H9 (cell line): ENCODE results near the gene EPB41L4A. TPM values are rescaled to one million over a fixed set of nuclear protein-coding genes. Genes with fewer than 3 reads are reported as not detected.

Experiments
- DNase-seq: peaks from one replicate; pipeline ENCODE4 v3.0.0-alpha.2; 2017
- H2AFZ ChIP-seq: one replicate; pipeline ENCODE4 v1.6.1; 2013; ENCODE audit warnings: mild to moderate bottlenecking, low read length, control low read depth, moderate library complexity
- H2AK5ac ChIP-seq: 2 replicates; pipeline ENCODE4 v1.6.1; 2013; ENCODE audit warnings: low read length, control low read depth, mixed read lengths; ENCODE audit not compliant: insufficient read length
- H2BK120ac ChIP-seq: one replicate; pipeline ENCODE4 v1.6.1; 2013; ENCODE audit warnings: low read depth, mild to moderate bottlenecking, low read length, control low read depth, inconsistent platforms; ENCODE audit not compliant: poor library complexity, severe bottlenecking
- H2BK12ac ChIP-seq: 2 replicates; pipeline ENCODE4 v1.6.1; 2013; ENCODE audit warnings: low read length, control low read depth, mixed read lengths, low read depth; ENCODE audit not compliant: insufficient read length
- H2BK15ac ChIP-seq: 2 replicates; pipeline ENCODE4 v1.6.1; 2013; ENCODE audit warnings: low read depth, low read length, control low read depth
- H2BK20ac ChIP-seq: one replicate; pipeline ENCODE4 v1.6.1; 2013; ENCODE audit warnings: low read depth, mild to moderate bottlenecking, low read length, control low read depth, inconsistent platforms; ENCODE audit not compliant: poor library complexity, severe bottlenecking
- H2BK5ac ChIP-seq: 2 replicates; pipeline ENCODE4 v1.6.1; 2013; ENCODE audit warnings: low read length, control low read depth, mixed read lengths; ENCODE audit not compliant: insufficient read length
- H3K14ac ChIP-seq: 2 replicates; pipeline ENCODE4 v1.6.1; 2013; ENCODE audit warnings: low read length, control low read depth; ENCODE audit not compliant: insufficient read depth
- H3K18ac ChIP-seq: 2 replicates; pipeline ENCODE4 v1.6.1; 2013; ENCODE audit warnings: low read depth, mild to moderate bottlenecking, mixed read lengths, low read length, control low read depth; ENCODE audit not compliant: insufficient read length
- H3K23ac ChIP-seq: 2 replicates; pipeline ENCODE4 v1.6.1; 2013; ENCODE audit warnings: low read length, control low read depth, mixed read lengths, low read depth; ENCODE audit not compliant: insufficient read length
- H3K23me2 ChIP-seq: 2 replicates; pipeline ENCODE4 v1.6.1; 2013; ENCODE audit warnings: low read depth, mild to moderate bottlenecking, mixed read lengths, low read length, control low read depth; ENCODE audit not compliant: insufficient read length, poor library complexity, severe bottlenecking
- H3K27ac ChIP-seq: 2 replicates; pipeline ENCODE4 v1.5.1; 2013; ENCODE audit warnings: low read length, control low read depth, mixed read lengths, low read depth; ENCODE audit not compliant: insufficient read length
- H3K27me3 ChIP-seq: 2 replicates; pipeline ENCODE4 v1.6.1; 2013; ENCODE audit warnings: low read length, control low read depth, inconsistent platforms; ENCODE audit not compliant: insufficient read depth
- H3K4ac ChIP-seq: 2 replicates; pipeline ENCODE4 v1.6.1; 2013; ENCODE audit warnings: low read depth, mild to moderate bottlenecking, control low read depth, inconsistent platforms, low read length, moderate library complexity
- H3K4me1 ChIP-seq: 2 replicates; pipeline ENCODE4 v1.6.1; 2013; ENCODE audit warnings: low read length, control low read depth, inconsistent platforms; ENCODE audit not compliant: insufficient read depth
- H3K4me2 ChIP-seq: 2 replicates; pipeline ENCODE4 v1.6.1; 2013; ENCODE audit warnings: low read length, control low read depth, mixed read lengths; ENCODE audit not compliant: insufficient read length, insufficient read depth
- H3K56ac ChIP-seq: 2 replicates; pipeline ENCODE4 v1.6.1; 2013; ENCODE audit warnings: low read depth, mild to moderate bottlenecking, mixed read lengths, low read length, control low read depth; ENCODE audit not compliant: insufficient read length
- H3K79me1 ChIP-seq: 2 replicates; pipeline ENCODE4 v1.6.1; 2013; ENCODE audit warnings: low read depth, mild to moderate bottlenecking, moderate library complexity, low read length, control low read depth, inconsistent platforms; ENCODE audit not compliant: insufficient read depth, poor library complexity, severe bottlenecking
- H3K79me2 ChIP-seq: 2 replicates; pipeline ENCODE4 v1.6.1; 2013; ENCODE audit warnings: low read length, control low read depth, inconsistent platforms; ENCODE audit not compliant: insufficient read depth
- H3K9ac ChIP-seq: 2 replicates; pipeline ENCODE4 v1.6.1; 2013; ENCODE audit warnings: low read length, control low read depth, mixed read lengths; ENCODE audit not compliant: insufficient read length; ENCODE audit errors: extremely low read depth
- H3K9me3 ChIP-seq: one replicate; pipeline ENCODE4 v1.6.1; 2013; ENCODE audit warnings: low read depth, low read length, inconsistent platforms; ENCODE audit not compliant: control insufficient read depth
- H3T11ph ChIP-seq: one replicate; pipeline ENCODE4 v1.6.1; 2013; ENCODE audit warnings: mild to moderate bottlenecking, low read length, control low read depth, inconsistent platforms
- H4K20me1 ChIP-seq: one replicate; pipeline ENCODE4 v1.6.1; 2013; ENCODE audit not compliant: control insufficient read depth, insufficient read length, insufficient read depth
- H4K5ac ChIP-seq: 2 replicates; pipeline ENCODE4 v1.6.1; 2013; ENCODE audit warnings: low read depth, mild to moderate bottlenecking, mixed read lengths, low read length, control low read depth; ENCODE audit not compliant: insufficient read length
- H4K8ac ChIP-seq: replicated peaks from 2 replicates; pipeline ENCODE4 v1.6.1; 2013; ENCODE audit warnings: low read length, control low read depth, mixed read lengths, low read depth; ENCODE audit not compliant: insufficient read length
- H4K91ac ChIP-seq: 2 replicates; pipeline ENCODE4 v1.6.1; 2013; ENCODE audit warnings: low read depth, mild to moderate bottlenecking, moderate library complexity, mixed read lengths, low read length, control low read depth; ENCODE audit not compliant: insufficient read length
- H3K27ac Mint-ChIP-seq, 3 experiments: 2 replicates in 2 of 3; 3 replicates in 1 of 3; pipeline ENCODE4 v1.8.0; 2020 to 2021; ENCODE audit warnings: mixed read lengths in 3 of 3, mild to moderate bottlenecking in 1 of 3, moderate library complexity in 1 of 3
- H3K27me3 Mint-ChIP-seq: 2 replicates; pipeline ENCODE4 v1.8.0; 2021; ENCODE audit warnings: low read depth, mild to moderate bottlenecking, moderate library complexity, mixed read lengths
- H3K36me3 Mint-ChIP-seq, 3 experiments: 2 replicates in 2 of 3; 3 replicates in 1 of 3; pipeline ENCODE4 v1.8.0; 2020 to 2021; ENCODE audit warnings: low read depth in 3 of 3, mixed read lengths in 3 of 3; ENCODE audit not compliant: insufficient read depth in 1 of 3
- H3K4me1 Mint-ChIP-seq, 2 experiments: 2 replicates each; pipeline ENCODE4 v1.8.0; 2020; ENCODE audit warnings: mixed read lengths in 2 of 2
- H3K4me3 Mint-ChIP-seq, 2 experiments: 2 replicates in 1 of 2; 3 replicates in 1 of 2; pipeline ENCODE4 v1.8.0; 2020 to 2021; ENCODE audit warnings: mild to moderate bottlenecking in 2 of 2, mixed read lengths in 2 of 2, moderate library complexity in 1 of 2
- H3K9me3 Mint-ChIP-seq, 2 experiments: 2 replicates in 1 of 2; 3 replicates in 1 of 2; pipeline ENCODE4 v1.8.0; 2020; ENCODE audit warnings: mild to moderate bottlenecking in 2 of 2, mixed read lengths in 2 of 2, moderate library complexity in 1 of 2
- total RNA-seq: library from RNA; stranded (reverse); gene quantifications from 2 replicates; pipeline ENCODE4 v1.2.1, GENCODE V29; 2021
- TF ChIP-seq, protein P1 (sequence below): fragments of 200-600 bp; sonication (generic); conservative IDR thresholded peaks from 3 replicates; pipeline ENCODE4 v1.8.0; 2021; ENCODE audit warnings: antibody characterized with exemption, mild to moderate bottlenecking

The EPB41L4A gene
- total RNA-seq, 1 experiment from 2014 or later: 4.9 TPM

DNA sequence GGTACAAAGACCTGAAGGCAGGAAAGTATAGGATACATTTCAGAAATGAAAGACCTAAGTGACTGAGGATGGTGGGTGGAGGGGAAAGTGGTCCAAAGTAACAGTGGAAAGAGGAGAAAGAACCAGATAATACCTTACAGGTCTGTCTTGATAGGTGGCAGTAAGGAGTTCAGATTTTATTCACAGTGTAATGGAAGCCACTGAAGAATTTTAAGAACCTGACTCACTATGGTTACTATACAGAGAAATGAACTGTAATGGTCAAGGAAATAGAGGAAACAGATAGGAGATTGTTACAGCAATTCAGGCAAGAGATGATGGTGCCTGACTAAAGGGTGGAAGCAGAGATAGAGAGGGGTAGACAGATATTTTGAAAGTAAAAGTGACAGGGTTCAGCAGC is 46.5 kb downstream of the EPB41L4A start:
- Histone ChIP-seq H3T11ph (no peak overlapping the region), H2BK20ac (no peak overlapping the region), H3K56ac (no peak overlapping the region), H3K27me3 (no peaks in the 10 kb centered on the region), H3K4me1 (no peaks in the 10 kb centered on the region), H3K18ac (no peak overlapping the region), H3K27ac (no peak overlapping the region), H2BK5ac (no peak overlapping the region), H2AFZ (no peak overlapping the region), H4K5ac (no peak overlapping the region), H4K8ac (no peak overlapping the region), H4K20me1 (no peaks in the 10 kb centered on the region), H3K14ac (no peak overlapping the region), H3K79me1 (no peaks in the 10 kb centered on the region), H2BK120ac (no peak overlapping the region), H4K91ac (no peak overlapping the region), H2BK12ac (no peak overlapping the region), H3K23me2 (no peaks in the 10 kb centered on the region), H2BK15ac (no peak overlapping the region), H3K23ac (no peak overlapping the region), H3K9ac (no peak overlapping the region), H3K4me2 (no peak overlapping the region), H3K4ac (no peak overlapping the region), H3K9me3 (no peaks in the 10 kb centered on the region), H3K79me2 (no peaks in the 10 kb centered on the region), H2AK5ac (no peak overlapping the region)
- H3K27me3 Mint-ChIP-seq: no peaks in the 10 kb centered on the region
- DNase-seq: no peak
- 0 out of 4 replicates have a peak, but pooled peaks cover 0 to under 1% of the 10 kb centered on the region in 2 experiments for H3K4me1 Mint-ChIP-seq
- H3K9me3 Mint-ChIP-seq: no peaks in the 10 kb centered on the region; a peak in 1 of 5 replicates
- H3K4me3 Mint-ChIP-seq: no peak overlapping the region
- H3K27ac Mint-ChIP-seq: no peak overlapping the region
- H3K36me3 Mint-ChIP-seq: no peaks in the 10 kb centered on the region
- TF ChIP-seq, protein P1, sequence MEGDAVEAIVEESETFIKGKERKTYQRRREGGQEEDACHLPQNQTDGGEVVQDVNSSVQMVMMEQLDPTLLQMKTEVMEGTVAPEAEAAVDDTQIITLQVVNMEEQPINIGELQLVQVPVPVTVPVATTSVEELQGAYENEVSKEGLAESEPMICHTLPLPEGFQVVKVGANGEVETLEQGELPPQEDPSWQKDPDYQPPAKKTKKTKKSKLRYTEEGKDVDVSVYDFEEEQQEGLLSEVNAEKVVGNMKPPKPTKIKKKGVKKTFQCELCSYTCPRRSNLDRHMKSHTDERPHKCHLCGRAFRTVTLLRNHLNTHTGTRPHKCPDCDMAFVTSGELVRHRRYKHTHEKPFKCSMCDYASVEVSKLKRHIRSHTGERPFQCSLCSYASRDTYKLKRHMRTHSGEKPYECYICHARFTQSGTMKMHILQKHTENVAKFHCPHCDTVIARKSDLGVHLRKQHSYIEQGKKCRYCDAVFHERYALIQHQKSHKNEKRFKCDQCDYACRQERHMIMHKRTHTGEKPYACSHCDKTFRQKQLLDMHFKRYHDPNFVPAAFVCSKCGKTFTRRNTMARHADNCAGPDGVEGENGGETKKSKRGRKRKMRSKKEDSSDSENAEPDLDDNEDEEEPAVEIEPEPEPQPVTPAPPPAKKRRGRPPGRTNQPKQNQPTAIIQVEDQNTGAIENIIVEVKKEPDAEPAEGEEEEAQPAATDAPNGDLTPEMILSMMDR: peak; percentile 45; the same call in 2 of the 3 replicates
